HuH-7.5 (cell line): Measurements from ENCODE around the gene IDUA.

Source experiments
- DNase-seq: peaks from one replicate; pipeline ENCODE4 v3.0.0; 2011; ENCODE audit warnings: low spot score

IDUA gene

GRCh38 chr4:1000686-1001260 is 13.9 kb downstream of the IDUA start:
- DNase-seq, result no peak

GRCh38 chr4:1001561-1002130 is 14.8 kb downstream of the IDUA start:
- DNase-seq, result no peak

- no peak for DNase-seq
These were observed 15.3 kb downstream of the IDUA start for GRCh38 chr4:1002131-1002630.

- DNase-seq, result no peak
These were observed 15.9 kb downstream of the IDUA start for GRCh38 chr4:1002631-1003251.

GRCh38 chr4:1003271-1004070 is 16.6 kb downstream of the IDUA start:
- no peak for DNase-seq

- no peak for DNase-seq
These were observed 17.2 kb downstream of the IDUA start for GRCh38 chr4:1004071-1004418.

GRCh38 chr4:1004557-1005485 is 18.0 kb downstream of the IDUA start:
- no peak for DNase-seq

- DNase-seq, result no peak
These were observed 20.0 kb downstream of the IDUA start for GRCh38 chr4:1006856-1007255.

GRCh38 chr4:1008840-1009541 is 22.1 kb downstream of the IDUA start:
- no peak for DNase-seq

GRCh38 chr4:1009542-1010394 is 22.9 kb downstream of the IDUA start:
- no peak for DNase-seq

GRCh38 chr4:1010395-1011021 is 23.7 kb downstream of the IDUA start:
- DNase-seq, result no peak

- DNase-seq, result peak; percentile 99
These were observed 24.3 kb downstream of the IDUA start, which contains the start of gene FGFRL1 for GRCh38 chr4:1011022-1011665. TSS of gene FGFRL1 (plus strand) at chr4:1011626. CDS start at chr4:1012486, 860 bp downstream.

- no peak for DNase-seq
These were observed 24.8 kb downstream of the IDUA start for GRCh38 chr4:1011666-1012033.

- DNase-seq, result no peak
These were observed 25.3 kb downstream of the IDUA start for GRCh38 chr4:1012034-1012739.

GRCh38 chr4:1013225-1014073 is 26.6 kb downstream of the IDUA start:
- DNase-seq, result no peak

GRCh38 chr4:1014291-1015167 is 27.7 kb downstream of the IDUA start:
- no peak for DNase-seq

GRCh38 chr4:1015179-1015578 is 28.3 kb downstream of the IDUA start:
- DNase-seq, result no peak
